Spleen (tissue), 11 donors: Measurements from ENCODE around the gene OTOA. TPM values are rescaled to one million over a fixed set of nuclear protein-coding genes. Genes with fewer than 3 reads are reported as not detected.

Experiments used
- DNase-seq: peaks from one replicate; pipeline ENCODE4 v3.0.0-alpha.2; 2020
- H3K27ac ChIP-seq, 8 donors: fragments of 200-600 bp; sonication (generic) in 7 of 8; 1 replicate in 4 of 8; 2 replicates in 4 of 8; pipeline versions ENCODE4 v1.5.0 to v1.8.0; 2016 to 2021; ENCODE audit warnings: inconsistent platforms in 4 of 8, mild to moderate bottlenecking in 4 of 8, moderate library complexity in 1 of 8
- H3K27me3 ChIP-seq, 7 donors: fragments of 200-600 bp; sonication (generic) in 6 of 7; replicated peaks in 1 of 7; 1 replicate in 4 of 7; 2 replicates in 3 of 7; pipeline versions ENCODE4 v1.5.0 to v1.8.0; 2016 to 2021; ENCODE audit warnings: inconsistent platforms in 3 of 7, mild to moderate bottlenecking in 1 of 7
- H3K36me3 ChIP-seq, 6 donors: fragments of 200-600 bp; sonication (generic) in 5 of 6; 1 replicate in 4 of 6; 2 replicates in 2 of 6; pipeline versions ENCODE4 v1.5.0 to v1.8.0; 2016 to 2021; ENCODE audit warnings: inconsistent platforms in 2 of 6
- H3K4me1 ChIP-seq, 6 donors: fragments of 200-600 bp; sonication (generic) in 5 of 6; 1 replicate in 3 of 6; 2 replicates in 3 of 6; pipeline versions ENCODE4 v1.5.0 to v1.8.0; 2016 to 2021; ENCODE audit warnings: inconsistent platforms in 3 of 6
- H3K4me3 ChIP-seq, 8 donors: fragments of 200-600 bp; sonication (generic) in 7 of 8; 1 replicate in 4 of 8; 2 replicates in 4 of 8; pipeline versions ENCODE4 v1.5.0 to v1.8.0; 2016 to 2021; ENCODE audit warnings: inconsistent platforms in 4 of 8, mild to moderate bottlenecking in 4 of 8, moderate library complexity in 2 of 8
- H3K9me3 ChIP-seq, 8 donors: fragments of 200-600 bp; sonication (generic) in 7 of 8; 1 replicate in 4 of 8; 2 replicates in 4 of 8; pipeline versions ENCODE4 v1.5.0 to v1.8.0; 2016 to 2021; ENCODE audit warnings: inconsistent platforms in 4 of 8
- POLR2A ChIP-seq, 3 donors: fragments of 450-650 bp; IDR thresholded peaks; one replicate each; pipeline ENCODE4 v1.5.1; 2017; ENCODE audit warnings: antibody characterized with exemption in 3 of 3, mild to moderate bottlenecking in 1 of 3
- POLR2AphosphoS5 ChIP-seq, 3 donors: sonication (generic); formaldehyde crosslinking; IDR thresholded peaks; one replicate each; pipeline ENCODE4 v1.5.1; 2017; ENCODE audit warnings: antibody characterized with exemption in 3 of 3
- WGBS, 5 donors: extraction: QIAGEN DNeasy Blood & Tissue Kit in 3 of 5; methylation state at CpG; one replicate each; pipeline versions ENCODE4 v1.1.5 to v1.1.7; 2013 to 2018; 5-methylcytosine and 5-hydroxymethylcytosine counted together
- intact Hi-C: fragments of 100-400 bp; cut with DNase I; formaldehyde crosslinking; loops from one replicate; pipeline ENCODE4 v1.15.0; 2023; ENCODE audit warnings: low total_unique reads
- polyA plus RNA-seq, 3 donors: library from polyadenylated mRNA; stranded (reverse); fragments of 200-250 nt; gene quantifications; one replicate each; pipeline ENCODE4 v1.2.1, GENCODE V29; 2013
- total RNA-seq, 7 donors: library from RNA; depleted of rRNA in 3 of 7; stranded (reverse); fragments of >200 nt in 3 of 7; fragmentation: NEBNext Ultra II Directional in 4 of 7; extraction: Animal tissue kit (Norgen Biotek cat#: 25700) in 4 of 7; gene quantifications; one replicate each; pipeline versions ENCODE4 v1.1.0 to v1.2.1, GENCODE V29; 2016 to 2021
- TF ChIP-seq, protein P1 (sequence below), 11 experiments: fragments of 200-600 bp in 7 of 11; fragments of 450-650 bp in 4 of 11; sonication (generic) in 4 of 11; IDR thresholded peaks in 8 of 11; conservative IDR thresholded peaks in 3 of 11; 1 replicate in 7 of 11; 2 replicates in 4 of 11; pipeline versions ENCODE4 v1.4.0 to v1.8.0; 2016 to 2021; ENCODE audit warnings: antibody characterized with exemption in 11 of 11, inconsistent platforms in 4 of 11, mild to moderate bottlenecking in 1 of 11
- donor health status: healthy with polysubstance abuse.
- donor health status: DM: no; HTN: no; CAD: no; lungs with moderate emphysema.
- donor health status: DM: no; HTN: no; CAD: no.
- donor health status: Bipolar disorder and iron deficiency.
- donor health status: healthy.
- donor health status: DM: no; HTN: no; CAD: no.
- donor health status: DM: yes; HTN: yes; CAD: no.

Gene OTOA
- total and polyA plus RNA-seq, 10 donors, result 0.86 to 3.1 (median 2.2) TPM

GRCh38 chr16:21619765-21620425, 43.9 kb upstream of the OTOA start:
- Histone ChIP-seq H3K4me3 (no peak overlapping the region), H3K9me3 (no peaks in the 10 kb centered on the region), H3K4me1 (peaks cover 6 to 85% (median 42%) of the 10 kb centered on the region in 6 donors), H3K27me3 (no peaks in the 10 kb centered on the region), H3K27ac (peak overlapping the region in 1 of 8 donors; percentile 24), H3K36me3 (peaks cover 0 to 68% (median 18%) of the 10 kb centered on the region in 6 donors)
- intact Hi-C loops, result no loop called here
- TF ChIP-seq POLR2A (IDR thresholded peaks at IDR 0.05), result no peak
- WGBS, 5 donors, result 87 to 99% (median 92%) methylated on average over 4 of the region's 4 CpGs
- no peak for DNase-seq

- intact Hi-C loops, result no loop called here
- Histone ChIP-seq H3K9me3 (no peaks in the 10 kb centered on the region), H3K27ac (peak overlapping the region in 1 of 8 donors; percentile 32), H3K4me1 (peaks cover 6 to 85% (median 38%) of the 10 kb centered on the region in 6 donors), H3K36me3 (peaks cover 0 to 68% (median 23%) of the 10 kb centered on the region in 6 donors), H3K4me3 (no peak overlapping the region), H3K27me3 (no peaks in the 10 kb centered on the region)
- no peak for DNase-seq
- TF ChIP-seq POLR2A (IDR thresholded peaks at IDR 0.05) (no peak), POLR2AphosphoS5 (IDR thresholded peaks at IDR 0.05) (no peak)
- TF ChIP-seq, protein P1, sequence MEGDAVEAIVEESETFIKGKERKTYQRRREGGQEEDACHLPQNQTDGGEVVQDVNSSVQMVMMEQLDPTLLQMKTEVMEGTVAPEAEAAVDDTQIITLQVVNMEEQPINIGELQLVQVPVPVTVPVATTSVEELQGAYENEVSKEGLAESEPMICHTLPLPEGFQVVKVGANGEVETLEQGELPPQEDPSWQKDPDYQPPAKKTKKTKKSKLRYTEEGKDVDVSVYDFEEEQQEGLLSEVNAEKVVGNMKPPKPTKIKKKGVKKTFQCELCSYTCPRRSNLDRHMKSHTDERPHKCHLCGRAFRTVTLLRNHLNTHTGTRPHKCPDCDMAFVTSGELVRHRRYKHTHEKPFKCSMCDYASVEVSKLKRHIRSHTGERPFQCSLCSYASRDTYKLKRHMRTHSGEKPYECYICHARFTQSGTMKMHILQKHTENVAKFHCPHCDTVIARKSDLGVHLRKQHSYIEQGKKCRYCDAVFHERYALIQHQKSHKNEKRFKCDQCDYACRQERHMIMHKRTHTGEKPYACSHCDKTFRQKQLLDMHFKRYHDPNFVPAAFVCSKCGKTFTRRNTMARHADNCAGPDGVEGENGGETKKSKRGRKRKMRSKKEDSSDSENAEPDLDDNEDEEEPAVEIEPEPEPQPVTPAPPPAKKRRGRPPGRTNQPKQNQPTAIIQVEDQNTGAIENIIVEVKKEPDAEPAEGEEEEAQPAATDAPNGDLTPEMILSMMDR (IDR thresholded peaks at IDR 0.05 in 8 of 11, conservative IDR thresholded peaks at IDR 0.05 in 3 of 11), result no peak
Measured at GRCh38 chr16:21620592-21620991, 43.2 kb upstream of the OTOA start.

GRCh38 chr16:21622545-21622944, 41.2 kb upstream of the OTOA start:
- TF ChIP-seq, protein P1 (IDR thresholded peaks at IDR 0.05 in 8 of 11, conservative IDR thresholded peaks at IDR 0.05 in 3 of 11), result no peak
- TF ChIP-seq POLR2AphosphoS5 (IDR thresholded peaks at IDR 0.05) (no peak), POLR2A (IDR thresholded peaks at IDR 0.05) (no peak)
- Histone ChIP-seq H3K27ac (peak overlapping the region in 1 of 8 donors; percentile 19), H3K27me3 (no peaks in the 10 kb centered on the region), H3K4me3 (no peak overlapping the region), H3K4me1 (peaks cover 0 to 85% (median 38%) of the 10 kb centered on the region in 6 donors), H3K9me3 (no peaks in the 10 kb centered on the region), H3K36me3 (peaks cover 0 to 80% (median 27%) of the 10 kb centered on the region in 6 donors)
- intact Hi-C loops, result no loop called here
- no peak for DNase-seq
- WGBS, 5 donors, result 97 to 99% (median 98%) methylated on average over 1 of the region's 1 CpG

- Histone ChIP-seq H3K36me3 (peaks cover 0 to 80% (median 26%) of the 10 kb centered on the region in 6 donors), H3K4me3 (no peak overlapping the region), H3K9me3 (peaks cover 0 to 4% (median 0%) of the 10 kb centered on the region in 8 donors), H3K27ac (peak overlapping the region in 1 of 8 donors; percentile 81), H3K4me1 (peaks cover 0 to 73% (median 27%) of the 10 kb centered on the region in 6 donors), H3K27me3 (no peaks in the 10 kb centered on the region)
- DNase-seq, result no peak
- intact Hi-C loops, result no loop called here
- TF ChIP-seq POLR2A (IDR thresholded peaks at IDR 0.05), result no peak
- TF ChIP-seq, protein P1 (IDR thresholded peaks at IDR 0.05 in 8 of 11, conservative IDR thresholded peaks at IDR 0.05 in 3 of 11), result no peak
- TF ChIP-seq POLR2AphosphoS5 (IDR thresholded peaks at IDR 0.05), result no peak
- WGBS, 5 donors, result 88 to 97% (median 93%) methylated on average over 1 of the region's 1 CpG
Measured at GRCh38 chr16:21625026-21625425, 38.7 kb upstream of the OTOA start.
